Body of pancreas (tissue), 4 donors: ENCODE results near the gene IL10. TPM values are rescaled to one million over a fixed set of nuclear protein-coding genes. Genes with fewer than 3 reads are reported as not detected.

Experiments
- ATAC-seq: fragments of 150-250 bp; one replicate; pipeline ENCODE4 v1.9.1; 2016
- DNase-seq, 4 donors: peaks; one replicate each; pipeline ENCODE4 v3.0.0-alpha.2; 2019
- H3K27ac ChIP-seq, 4 donors: fragments of 200-600 bp; sonication (generic); 1 replicate in 3 of 4; 2 replicates in 1 of 4; pipeline versions ENCODE4 v1.5.1 to v1.6.1; 2016 to 2019; ENCODE audit warnings: mild to moderate bottlenecking in 1 of 4, mixed read lengths in 1 of 4, moderate library complexity in 1 of 4
- H3K27me3 ChIP-seq, 2 donors: fragments of 200-600 bp; sonication (generic); one replicate each; pipeline ENCODE4 v1.6.0; 2016; ENCODE audit warnings: mild to moderate bottlenecking in 1 of 2
- H3K36me3 ChIP-seq, 2 donors: fragments of 200-600 bp; sonication (generic); replicated peaks in 1 of 2; 2 replicates each; pipeline ENCODE4 v1.5.1; 2016; ENCODE audit warnings: low read depth in 2 of 2; ENCODE audit not compliant: insufficient read depth in 1 of 2
- H3K4me1 ChIP-seq: fragments of 200-600 bp; sonication (generic); one replicate; pipeline ENCODE4 v1.6.0; 2016
- H3K4me3 ChIP-seq, 2 donors: fragments of 200-600 bp; sonication (generic); 1 replicate in 1 of 2; 2 replicates in 1 of 2; pipeline ENCODE4 v1.5.1; 2016 to 2019
- H3K9me3 ChIP-seq, 3 donors: fragments of 200-600 bp; sonication (generic); 1 replicate in 2 of 3; 2 replicates in 1 of 3; pipeline ENCODE4 v1.5.1; 2016
- POLR2A ChIP-seq, 3 donors: fragments of 450-650 bp; IDR thresholded peaks; one replicate each; pipeline ENCODE4 v1.6.1; 2016; ENCODE audit warnings: antibody characterized with exemption in 3 of 3, mild to moderate bottlenecking in 2 of 3
- WGBS, 2 donors: methylation state at CpG; one replicate each; pipeline ENCODE4 v1.1.5; 2017; 5-methylcytosine and 5-hydroxymethylcytosine counted together
- intact Hi-C: fragments of 100-400 bp; cut with DNase I; formaldehyde crosslinking; loops from one replicate; pipeline ENCODE4 v1.15.1; 2023
- total RNA-seq, 2 donors: library from RNA; depleted of rRNA; stranded (reverse); fragments of >200 nt; gene quantifications; one replicate each; pipeline ENCODE4 v1.1.0, GENCODE V29; 2016
- TF ChIP-seq, protein P1 (sequence below), 7 experiments: fragments of 450-650 bp in 4 of 7; fragments of 200-600 bp in 3 of 7; sonication (generic) in 3 of 7; IDR thresholded peaks; one replicate each; pipeline ENCODE4 v1.5.1; 2016 to 2019; ENCODE audit warnings: antibody characterized with exemption in 7 of 7

Gene IL10
- total RNA-seq, 2 donors from 2014 or later, result 1.0 TPM; not detected in 1

GRCh38 chr1:206778031-206778430 lies 5.7 kb upstream of the IL10 start:
- H3K4me3 ChIP-seq, result no peak overlapping the region
- DNase-seq (no peak), ATAC-seq (no peak)
- intact Hi-C loops, result no loop called here
- 77 to 83% methylated on average over 7 of the region's 7 CpGs for WGBS, 2 donors
- no peaks in the 10 kb centered on the region for H3K4me1 ChIP-seq
- H3K27ac ChIP-seq, result no peak overlapping the region
- no peaks in the 10 kb centered on the region for H3K9me3 ChIP-seq
- TF ChIP-seq, protein P1, sequence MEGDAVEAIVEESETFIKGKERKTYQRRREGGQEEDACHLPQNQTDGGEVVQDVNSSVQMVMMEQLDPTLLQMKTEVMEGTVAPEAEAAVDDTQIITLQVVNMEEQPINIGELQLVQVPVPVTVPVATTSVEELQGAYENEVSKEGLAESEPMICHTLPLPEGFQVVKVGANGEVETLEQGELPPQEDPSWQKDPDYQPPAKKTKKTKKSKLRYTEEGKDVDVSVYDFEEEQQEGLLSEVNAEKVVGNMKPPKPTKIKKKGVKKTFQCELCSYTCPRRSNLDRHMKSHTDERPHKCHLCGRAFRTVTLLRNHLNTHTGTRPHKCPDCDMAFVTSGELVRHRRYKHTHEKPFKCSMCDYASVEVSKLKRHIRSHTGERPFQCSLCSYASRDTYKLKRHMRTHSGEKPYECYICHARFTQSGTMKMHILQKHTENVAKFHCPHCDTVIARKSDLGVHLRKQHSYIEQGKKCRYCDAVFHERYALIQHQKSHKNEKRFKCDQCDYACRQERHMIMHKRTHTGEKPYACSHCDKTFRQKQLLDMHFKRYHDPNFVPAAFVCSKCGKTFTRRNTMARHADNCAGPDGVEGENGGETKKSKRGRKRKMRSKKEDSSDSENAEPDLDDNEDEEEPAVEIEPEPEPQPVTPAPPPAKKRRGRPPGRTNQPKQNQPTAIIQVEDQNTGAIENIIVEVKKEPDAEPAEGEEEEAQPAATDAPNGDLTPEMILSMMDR (IDR thresholded peaks at IDR 0.05), result no peak
- TF ChIP-seq POLR2A (IDR thresholded peaks at IDR 0.05), result no peak
- H3K27me3 ChIP-seq, result no peaks in the 10 kb centered on the region
- H3K36me3 ChIP-seq, result no peaks in the 10 kb centered on the region

DNA sequence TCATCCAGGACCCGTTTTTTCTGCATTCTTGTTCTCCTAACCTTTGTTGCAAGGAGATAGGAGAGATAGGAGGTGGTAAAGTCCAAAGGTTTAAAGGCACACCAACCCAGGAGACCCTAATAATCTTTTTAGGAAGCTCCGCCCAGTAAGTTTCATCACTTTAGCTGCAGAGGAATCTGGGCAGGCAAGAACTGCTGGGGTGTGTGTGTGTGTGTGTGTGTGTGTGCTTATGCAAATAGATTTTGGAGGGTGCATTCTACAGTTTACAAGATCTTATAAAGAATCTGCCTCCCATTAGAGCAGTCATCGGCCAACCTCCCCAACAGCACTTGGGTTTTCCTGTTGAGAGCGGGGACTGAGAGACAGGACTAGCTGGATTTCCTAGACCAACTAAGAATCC lies 3.9 kb upstream of the IL10 start:
- no peak overlapping the region for H3K4me3 ChIP-seq
- intact Hi-C loops, result no loop called here
- H3K27ac ChIP-seq, result no peak overlapping the region
- DNase-seq (no peak), ATAC-seq (no peak)
- H3K4me1 ChIP-seq, result no peaks in the 10 kb centered on the region
- no peaks in the 10 kb centered on the region for H3K9me3 ChIP-seq
- no peaks in the 10 kb centered on the region for H3K36me3 ChIP-seq
- 62 to 74% methylated on average over 4 of the region's 4 CpGs for WGBS, 2 donors
- TF ChIP-seq POLR2A (IDR thresholded peaks at IDR 0.05), result no peak
- TF ChIP-seq, protein P1 (IDR thresholded peaks at IDR 0.05), result no peak
- H3K27me3 ChIP-seq, result no peaks in the 10 kb centered on the region

GRCh38 chr1:206774093-206774492 lies 1.8 kb upstream of the IL10 start:
- TF ChIP-seq, protein P1 (IDR thresholded peaks at IDR 0.05), result no peak
- no peak for TF ChIP-seq POLR2A (IDR thresholded peaks at IDR 0.05)
- 50 to 79% methylated on average over 1 to 3 of the region's 3 CpGs for WGBS, 2 donors

DNA sequence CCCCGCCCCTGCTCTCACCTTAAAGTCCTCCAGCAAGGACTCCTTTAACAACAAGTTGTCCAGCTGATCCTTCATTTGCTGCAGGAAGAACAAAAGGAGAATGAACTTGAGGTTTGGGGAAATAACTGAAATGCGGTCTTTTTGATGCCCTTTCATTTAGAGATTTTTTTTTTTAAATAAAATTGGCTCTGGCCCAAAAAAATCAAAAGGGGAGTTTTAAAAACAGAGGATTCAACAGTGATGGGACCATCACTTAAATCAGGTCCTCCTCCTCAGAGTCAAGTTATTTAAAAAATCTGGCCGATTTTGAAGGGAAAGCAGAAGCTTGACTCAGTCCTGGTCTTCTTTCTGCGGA lies 979 bp downstream of the IL10 start:
- intact Hi-C loops, result no loop called here
- no peaks in the 10 kb centered on the region for H3K9me3 ChIP-seq
- WGBS, 2 donors, result 66 to 82% methylated on average over 4 of the region's 4 CpGs
- TF ChIP-seq, protein P1 (IDR thresholded peaks at IDR 0.05), result no peak
- TF ChIP-seq POLR2A (IDR thresholded peaks at IDR 0.05), result no peak
- peaks cover 6% of the 10 kb centered on the region for H3K4me1 ChIP-seq
- H3K4me3 ChIP-seq, result no peak overlapping the region
- peak overlapping the region in 1 of 4 donors; percentile 41 for H3K27ac ChIP-seq
- DNase-seq (no peak), ATAC-seq (no peak)
- no peaks in the 10 kb centered on the region for H3K36me3 ChIP-seq
- no peaks in the 10 kb centered on the region for H3K27me3 ChIP-seq

More at GRCh38 chr1:206774093-206774492, 1.8 kb upstream of the IL10 start:
- Histone ChIP-seq H3K36me3 (no peaks in the 10 kb centered on the region), H3K4me3 (no peak overlapping the region), H3K27ac (no peak overlapping the region), H3K27me3 (no peaks in the 10 kb centered on the region), H3K9me3 (no peaks in the 10 kb centered on the region), H3K4me1 (peaks cover 6% of the 10 kb centered on the region)
- DNase-seq, result no peak
- ATAC-seq, result no peak
- intact Hi-C loops, result no loop called here

GRCh38 chr1:206770531-206771337 lies 1.6 kb downstream of the IL10 start, which contains the start of gene IL19:
TSS of gene IL19 (plus strand) at chr1:206770773. CDS start at chr1:206836663, 65,890 bp downstream.
- Histone ChIP-seq H3K4me1 (peaks cover 6% of the 10 kb centered on the region), H3K4me3 (no peak within 1 kb of the TSS), H3K36me3 (no peaks in the 10 kb centered on the region), H3K27ac (peak within 1 kb of the TSS in 1 of 4 donors; percentile 41), H3K9me3 (no peaks in the 10 kb centered on the region), H3K27me3 (no peaks in the 10 kb centered on the region)
- DNase-seq, result peak in 1 of 4 donors; percentile 44
- no peak for ATAC-seq
- peak in 2 of 3 donors; percentile 11 to 53 for TF ChIP-seq POLR2A (IDR thresholded peaks at IDR 0.05)
- TF ChIP-seq, protein P1 (IDR thresholded peaks at IDR 0.05), result no peak
- WGBS, 2 donors, result 73% methylated on average over 8 to 9 of the region's 9 CpGs
- intact Hi-C loops, result no loop called here
